ENCODE results near the gene NAT8L.

The NAT8L gene

DNA sequence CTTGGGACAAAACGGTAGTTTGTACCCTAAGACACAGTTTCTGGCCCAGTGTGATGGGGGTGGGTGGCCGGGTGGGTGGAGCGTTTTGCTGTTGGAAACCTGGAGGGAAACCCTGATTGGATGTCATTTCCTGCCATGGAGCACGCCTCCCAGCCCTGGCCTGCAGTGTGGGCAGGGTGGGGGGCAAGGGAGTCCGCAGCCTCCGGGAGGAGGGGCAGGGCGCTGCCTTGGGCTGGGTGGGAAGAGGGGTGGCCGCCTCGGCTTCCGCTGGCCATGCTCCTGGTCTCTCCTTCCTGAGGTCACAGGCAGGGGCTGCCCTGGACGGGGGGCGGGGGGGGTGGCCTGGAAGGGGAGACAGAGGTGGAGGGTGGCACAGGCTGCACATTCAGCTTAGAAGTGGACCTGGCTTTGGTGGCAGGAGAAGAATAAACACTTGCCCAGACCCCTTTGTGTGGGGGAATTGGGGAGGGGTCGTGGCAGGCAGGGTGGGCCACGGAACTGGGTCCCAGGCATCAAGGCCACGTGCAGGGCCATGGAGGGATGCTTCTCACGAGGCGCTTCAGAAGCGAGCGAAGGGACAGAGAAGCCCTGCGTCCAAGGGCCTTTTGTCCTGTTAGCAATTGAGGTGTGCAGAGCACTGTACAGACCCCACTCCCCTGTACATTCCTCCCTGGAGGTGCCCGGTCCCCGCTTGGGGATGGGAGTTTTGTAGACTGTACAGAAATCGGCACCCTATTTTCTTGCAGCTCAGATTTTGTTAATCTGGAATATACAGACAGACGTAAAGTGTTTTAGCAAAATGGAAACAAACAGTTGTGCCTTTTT is 6.2 kb downstream of the NAT8L start:
- DNase-seq, result no peak

DNA sequence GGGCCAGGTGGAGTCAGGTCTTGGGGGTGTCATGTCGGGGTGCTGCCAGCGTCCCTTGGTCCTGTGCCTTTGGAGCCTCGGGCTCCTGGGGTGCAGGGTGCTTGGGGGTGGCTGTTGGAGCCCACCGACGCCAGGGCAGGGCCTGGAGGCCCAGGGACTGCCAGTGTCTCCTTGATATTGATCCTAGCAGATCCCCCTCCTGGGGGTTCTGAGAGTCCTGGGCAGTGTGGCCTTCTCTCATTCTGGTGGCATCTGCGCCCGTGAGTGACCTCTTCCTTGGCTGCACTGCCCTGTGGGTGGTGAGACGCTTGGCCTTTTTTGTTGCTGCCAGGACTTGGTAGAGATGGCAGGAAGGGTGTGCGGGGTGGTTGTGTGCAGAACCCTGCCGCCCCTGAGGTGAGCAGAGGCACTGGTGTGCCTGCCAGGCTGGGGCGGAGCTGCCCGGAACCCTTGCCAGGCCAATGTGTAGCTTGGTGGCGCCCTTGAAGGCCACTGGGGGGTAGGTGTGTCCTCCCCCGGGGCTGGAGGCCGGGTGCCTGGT is 7.0 kb downstream of the NAT8L start:
- no peak for DNase-seq

DNA sequence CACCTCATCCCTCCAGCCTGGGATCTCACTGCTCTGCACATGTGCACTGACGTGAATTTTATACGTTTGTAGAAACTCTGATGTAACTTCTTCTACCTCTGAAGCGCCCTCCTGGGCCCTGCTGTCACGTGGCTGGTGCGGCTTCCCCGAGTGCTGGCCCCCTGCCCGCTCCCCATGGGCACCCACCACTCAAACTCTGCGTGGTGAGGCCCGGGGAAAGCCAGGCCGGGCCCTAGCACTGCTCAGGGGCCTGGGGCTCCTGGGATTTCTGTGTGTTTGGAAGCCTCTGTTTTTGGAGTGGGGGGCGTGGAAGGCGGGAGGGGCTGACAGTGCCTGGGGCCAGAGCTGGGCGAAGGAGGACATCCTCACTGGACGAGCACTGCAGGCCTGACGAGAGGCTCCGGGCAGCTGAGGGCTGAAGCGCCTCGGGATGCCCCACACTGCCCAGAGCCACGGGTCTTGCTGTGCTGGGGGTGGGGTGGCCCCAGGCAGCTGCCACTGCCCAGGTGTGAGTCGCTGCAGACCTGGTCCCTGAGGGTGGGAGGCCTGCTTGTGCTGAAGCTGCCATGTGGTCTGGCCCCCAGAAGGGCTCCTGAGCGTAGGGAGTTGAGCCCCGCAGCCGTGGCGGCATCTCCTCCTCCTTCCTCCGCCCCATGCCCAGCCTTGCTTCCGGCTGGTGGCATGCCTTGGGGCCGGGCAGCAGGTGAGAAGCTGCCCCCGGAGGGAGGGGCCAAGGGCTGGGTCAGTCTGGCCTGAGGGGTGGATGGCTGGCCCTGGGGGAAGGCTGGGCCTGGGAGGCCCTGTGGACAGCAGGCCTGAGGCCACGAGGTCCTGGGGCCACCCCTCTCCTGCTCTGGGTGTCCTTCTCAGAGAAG is 7.7 kb downstream of the NAT8L start:
- DNase-seq, result no peak

DNA sequence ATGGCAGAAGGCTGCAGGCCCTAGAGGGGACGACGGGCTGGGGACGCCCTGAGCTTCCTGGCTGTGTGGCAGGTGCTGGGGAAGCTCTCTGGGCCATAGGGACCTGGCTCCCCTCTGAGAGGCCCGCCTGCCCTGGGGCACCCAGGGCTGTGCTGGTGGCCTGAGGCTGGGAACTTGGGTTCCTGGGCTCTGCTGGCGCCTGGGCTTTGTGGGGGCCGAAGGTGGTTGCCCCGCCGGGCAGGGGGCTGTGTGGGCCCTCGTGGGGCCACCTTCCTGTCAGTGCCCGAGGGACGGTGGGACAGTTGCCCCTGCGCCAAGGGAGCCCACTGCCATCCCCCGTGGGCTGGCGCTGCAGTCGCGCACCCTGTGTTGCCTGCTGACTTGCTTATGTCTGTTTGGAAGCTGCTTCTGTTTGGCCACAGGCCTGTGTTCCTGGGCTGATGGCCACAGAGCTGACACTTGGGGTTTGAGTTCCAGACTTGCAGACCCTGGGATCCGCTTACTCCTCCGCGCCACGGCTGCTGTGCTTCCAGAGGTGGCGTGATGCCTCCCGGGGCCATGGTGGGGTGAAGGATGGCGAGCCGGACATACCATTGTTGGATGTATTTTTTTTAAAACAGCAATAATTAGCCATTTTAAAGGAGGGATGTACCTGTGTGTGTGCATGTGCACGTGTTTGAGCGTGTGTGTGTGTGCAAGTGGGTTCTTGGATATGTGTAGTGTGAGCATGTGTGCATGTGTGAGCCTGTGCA is 8.5 kb downstream of the NAT8L start:
- no peak for DNase-seq

DNA sequence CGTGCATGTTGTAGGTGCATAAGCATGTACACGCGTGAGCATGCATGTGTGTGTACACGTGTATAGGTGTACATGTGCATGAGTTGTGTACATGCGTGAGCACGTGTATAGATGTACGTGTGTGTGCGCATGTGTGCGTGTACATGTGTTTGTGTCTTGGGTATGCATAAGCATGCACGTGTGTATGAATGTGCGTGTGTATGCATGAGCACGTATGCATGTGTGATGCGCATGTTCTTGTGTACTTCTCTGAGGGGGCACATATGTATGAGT is 9.0 kb downstream of the NAT8L start:
- no peak for DNase-seq

DNA sequence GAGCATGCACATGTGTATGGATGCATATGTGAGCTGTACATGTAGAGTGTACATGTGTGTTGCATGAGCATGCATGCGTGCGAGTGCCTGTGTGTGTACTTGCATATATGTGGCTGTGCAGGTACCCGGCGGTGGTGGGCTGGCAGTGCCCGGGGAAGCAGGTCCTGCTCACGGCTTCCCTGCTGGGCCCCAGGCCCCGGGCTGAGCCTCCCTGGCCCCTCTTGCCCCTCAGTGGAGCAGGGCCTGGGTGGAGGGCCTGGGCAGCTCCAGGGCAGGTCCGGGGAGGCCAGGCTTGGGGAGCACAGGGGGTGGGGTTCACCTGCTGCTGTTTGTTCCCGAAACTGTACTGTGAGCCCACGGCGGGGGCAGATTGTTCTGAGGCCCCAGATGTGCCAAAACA is 9.4 kb downstream of the NAT8L start:
- DNase-seq, result no peak

DNA sequence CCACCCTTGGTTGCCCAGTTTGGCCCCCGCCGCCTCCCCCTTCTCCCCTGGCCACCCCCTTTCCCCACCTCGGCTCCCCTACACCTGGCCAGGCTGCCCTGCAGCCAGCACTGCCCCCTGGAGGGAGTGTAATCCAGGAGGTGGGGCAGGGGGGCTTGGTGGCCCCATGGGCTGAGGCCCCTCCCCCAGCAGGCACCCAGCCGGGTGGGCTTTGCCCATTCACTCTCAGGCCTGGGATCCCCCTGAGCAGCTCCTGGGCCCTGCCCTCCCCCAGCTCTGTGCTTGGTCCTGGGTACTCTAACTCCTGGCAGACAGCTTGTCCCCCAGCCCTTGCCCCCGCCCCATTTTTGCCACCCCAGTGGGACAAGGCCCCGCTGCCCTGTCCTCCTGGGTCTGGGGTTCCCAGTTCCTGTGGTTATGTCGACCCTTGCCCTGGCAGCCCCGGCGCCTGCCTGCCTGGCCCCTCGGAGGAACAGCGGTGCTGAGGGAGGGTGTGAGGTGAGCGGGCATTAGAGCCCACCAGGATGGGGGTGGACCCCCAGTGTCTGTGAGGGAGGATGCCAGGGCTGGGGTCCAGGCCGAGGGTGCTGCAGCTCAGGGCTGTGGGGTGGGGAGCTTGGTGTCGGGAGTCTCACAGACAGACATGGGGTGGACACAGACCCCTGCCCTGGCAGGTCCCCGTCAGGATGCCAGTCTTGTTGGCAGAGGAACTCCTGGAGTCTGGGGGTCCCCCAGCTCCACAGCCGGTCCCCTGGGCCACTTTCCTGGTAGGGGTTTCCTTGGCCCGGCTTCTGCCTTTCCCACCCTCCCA is 10.2 kb downstream of the NAT8L start:
- DNase-seq, result no peak

DNA sequence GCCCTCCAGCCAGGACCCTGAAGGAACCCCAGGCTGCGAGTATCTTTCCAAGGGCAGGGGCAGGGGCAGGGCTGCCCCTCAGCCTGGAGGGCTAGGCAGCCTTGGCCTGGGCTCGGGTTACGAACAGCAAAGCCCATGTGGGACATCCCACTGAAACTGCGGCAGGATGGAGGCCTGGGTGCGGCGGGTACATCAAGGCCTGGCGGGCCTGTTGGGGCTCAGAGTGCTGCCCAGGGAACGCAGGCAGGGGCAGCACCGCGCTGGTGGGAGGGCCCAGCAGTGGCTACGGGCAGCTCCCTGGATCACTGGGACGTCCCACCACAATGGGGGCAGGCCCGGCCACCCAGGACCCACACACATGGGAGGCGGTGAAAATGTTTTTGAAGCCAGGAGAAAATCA is 10.9 kb downstream of the NAT8L start:
- DNase-seq, result no peak

DNA sequence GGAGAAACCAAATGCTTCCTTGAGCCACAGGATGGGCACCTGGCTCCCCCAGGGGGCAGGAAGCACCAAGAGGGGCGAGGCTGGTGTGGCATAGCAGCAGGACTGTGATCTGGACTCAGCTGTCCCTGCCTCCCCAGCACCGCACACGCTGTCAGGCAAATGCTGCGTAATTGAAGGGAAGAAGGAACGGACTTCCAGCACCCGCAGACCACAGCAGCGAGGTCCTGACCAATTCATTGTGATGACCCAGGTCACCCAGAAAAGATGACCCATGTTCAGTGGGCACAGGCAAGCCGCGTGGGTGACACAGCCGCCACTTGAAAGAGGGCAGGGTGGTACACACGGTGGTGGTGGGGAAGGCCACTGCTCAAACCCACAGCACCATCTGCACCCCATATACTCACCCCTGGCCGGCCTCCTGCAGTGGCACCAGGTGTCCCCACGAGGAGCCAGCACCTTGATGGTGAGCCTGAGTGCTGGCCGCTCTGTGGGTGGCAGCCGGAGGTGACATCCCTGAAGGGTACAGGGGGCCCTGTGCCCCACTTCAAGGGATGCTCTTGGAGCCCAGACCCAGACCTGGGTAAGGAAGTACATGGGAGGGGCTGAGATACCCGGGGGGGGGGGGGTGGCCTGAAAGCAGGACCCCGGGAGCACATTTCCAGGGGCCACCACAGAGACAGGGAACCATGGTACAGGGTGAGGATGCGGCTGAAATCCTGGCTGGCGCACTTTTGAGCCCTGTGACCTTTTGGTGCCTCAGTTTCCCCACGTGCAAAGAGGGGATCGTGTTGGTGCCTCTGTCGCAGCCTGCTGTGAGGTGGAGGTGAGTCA is 11.5 kb downstream of the NAT8L start:
- no peak for DNase-seq

DNA sequence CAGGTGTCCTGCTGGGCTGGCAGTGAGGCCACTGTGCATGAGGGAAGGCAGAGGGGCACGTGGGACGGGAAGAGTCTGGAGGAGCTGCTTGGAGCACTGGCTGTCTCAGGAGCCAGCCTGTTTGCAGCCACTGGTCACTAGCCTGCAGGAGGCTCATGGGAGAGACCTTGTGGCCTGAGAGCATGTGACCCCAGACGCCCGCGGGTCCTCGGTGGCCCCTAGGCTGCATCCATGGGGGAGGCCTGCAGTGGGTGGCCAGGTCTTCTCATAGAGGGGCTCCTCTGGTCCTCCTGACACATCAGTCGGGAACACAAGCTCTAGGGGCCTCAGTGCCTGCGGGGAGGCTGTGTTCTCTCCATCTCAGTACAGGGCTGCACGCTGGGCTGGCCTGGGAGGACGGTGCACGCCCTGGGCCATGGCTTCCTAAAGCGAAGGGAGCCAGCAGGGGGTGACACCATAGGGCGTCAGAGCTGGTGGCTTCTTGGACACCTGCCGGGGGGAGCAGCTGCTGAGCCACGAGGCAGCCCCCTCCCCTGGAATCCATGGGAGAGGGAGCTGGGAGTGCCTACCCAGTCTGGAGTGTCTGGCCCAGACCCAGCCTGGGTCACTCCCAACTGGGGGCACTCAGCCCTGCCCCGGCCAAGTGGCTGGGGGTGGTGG is 12.3 kb downstream of the NAT8L start:
- DNase-seq, result no peak

DNA sequence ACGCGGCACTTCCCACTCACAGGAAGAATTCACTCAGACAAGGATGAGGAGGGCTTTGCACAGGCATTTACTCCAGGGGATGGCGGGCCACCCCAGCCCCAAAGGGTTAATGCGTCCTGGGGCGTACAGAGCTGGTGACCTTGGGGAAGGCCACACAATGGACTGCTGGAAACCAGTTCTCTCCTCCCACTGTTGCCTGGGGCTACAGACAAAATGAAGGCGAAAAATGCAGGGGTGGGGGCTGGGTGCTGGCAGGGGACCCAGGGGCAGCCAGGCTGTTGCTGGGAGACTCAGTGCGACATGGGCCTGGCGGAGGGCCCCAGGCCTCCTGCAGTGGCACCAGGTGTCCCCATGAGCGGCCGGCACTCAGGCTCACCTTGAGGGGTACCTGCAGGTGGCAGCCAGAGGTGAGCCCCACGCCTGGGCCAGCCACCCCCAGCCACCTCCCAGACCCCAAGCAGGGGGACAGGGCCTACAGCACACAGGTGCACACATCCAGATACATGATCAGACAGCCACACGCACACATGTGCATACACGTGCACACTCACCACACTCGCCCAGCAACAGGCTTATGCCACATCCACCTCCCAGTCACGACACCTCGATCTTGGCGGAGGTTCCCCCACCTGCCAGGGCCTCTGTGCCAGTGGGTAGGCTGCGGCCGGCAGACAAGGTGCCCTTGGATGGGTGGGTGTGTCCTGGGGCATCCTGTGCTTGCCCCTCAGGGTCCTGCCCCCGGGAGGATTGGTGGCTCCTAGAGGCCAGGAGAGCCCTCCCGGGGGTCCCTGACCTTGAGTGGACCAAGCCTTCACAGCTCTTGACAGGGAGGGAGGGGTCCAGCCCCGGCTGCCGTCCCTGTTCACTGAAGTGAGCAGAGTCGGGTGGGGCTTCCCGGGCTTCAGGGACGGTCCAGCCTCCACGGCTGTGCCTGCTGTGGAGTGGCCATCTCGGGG is 13.1 kb downstream of the NAT8L start:
- no peak for DNase-seq

DNA sequence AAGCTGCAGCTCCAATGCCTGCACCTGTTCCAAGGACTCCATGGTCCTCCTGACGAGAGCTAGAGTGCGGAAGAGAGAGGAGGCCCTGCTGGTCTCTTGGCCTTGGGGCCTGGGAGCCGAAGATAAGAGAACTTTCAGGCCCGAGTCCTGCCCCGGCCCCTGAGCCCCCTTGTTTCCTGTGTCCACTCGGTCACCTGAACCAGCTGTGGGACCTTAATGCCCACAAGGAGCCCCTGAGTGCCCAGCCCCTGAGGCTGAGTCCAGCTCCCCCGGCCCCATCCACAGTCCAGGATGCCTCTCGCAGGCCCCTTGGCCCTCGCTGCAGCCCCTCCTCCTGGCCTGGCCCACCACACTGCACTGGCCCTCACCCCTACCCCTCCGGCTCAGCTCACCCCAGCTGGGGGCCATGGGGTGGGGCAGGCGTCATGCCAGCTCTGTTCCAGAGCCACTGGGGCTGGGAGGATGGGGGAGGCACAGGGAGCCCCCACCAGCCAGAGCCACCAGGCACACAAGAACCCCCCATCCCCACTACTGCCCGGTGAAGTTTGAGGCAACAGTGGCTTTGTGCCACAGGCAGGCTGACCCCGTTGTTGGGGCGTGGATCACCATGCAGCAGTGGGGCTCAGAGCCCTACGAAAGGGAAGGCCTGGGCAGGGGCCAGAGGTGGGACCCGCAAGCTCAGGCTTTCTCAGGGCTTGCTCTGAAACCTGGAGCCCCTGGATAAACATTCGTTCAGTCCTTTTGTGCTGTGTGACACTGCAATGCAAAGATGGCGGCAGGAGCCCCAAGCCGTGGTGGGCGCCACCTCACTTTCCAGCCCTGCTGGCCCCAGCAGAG is 14.1 kb downstream of the NAT8L start:
- DNase-seq, result no peak

DNA sequence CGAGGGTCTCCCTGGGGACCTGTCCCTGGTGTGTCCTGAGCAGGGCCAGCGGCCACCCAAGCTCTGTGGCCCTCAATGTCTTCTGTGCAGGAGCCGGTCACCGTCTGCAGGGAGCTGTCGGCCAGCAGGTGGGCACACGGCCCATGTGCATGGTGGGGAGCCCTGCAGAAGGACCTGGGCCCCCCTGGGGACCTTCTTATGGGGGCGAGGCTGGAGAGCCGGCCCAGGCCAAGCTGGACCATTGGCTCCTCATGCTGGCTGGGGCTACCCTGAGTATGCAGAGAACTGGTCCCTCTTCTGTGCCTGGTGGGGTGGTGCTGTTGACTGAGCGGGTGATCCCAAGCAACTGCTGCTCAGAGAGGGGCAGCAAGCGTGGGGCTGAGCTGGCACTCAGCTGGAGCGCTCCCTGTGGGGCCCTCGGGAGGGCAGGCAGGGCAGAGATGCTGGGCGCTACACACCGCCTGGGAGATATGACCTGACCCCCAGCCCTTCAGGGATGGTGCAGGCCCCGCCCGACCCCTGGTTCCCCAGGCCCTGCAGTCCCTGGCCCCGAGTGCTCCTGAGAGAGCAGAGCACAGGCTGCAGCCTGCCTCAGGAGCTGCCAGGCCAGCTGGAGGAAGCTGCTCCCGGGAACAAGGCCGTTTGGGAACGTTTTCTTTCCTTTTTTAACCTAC is 14.8 kb downstream of the NAT8L start:
- DNase-seq, result no peak

DNA sequence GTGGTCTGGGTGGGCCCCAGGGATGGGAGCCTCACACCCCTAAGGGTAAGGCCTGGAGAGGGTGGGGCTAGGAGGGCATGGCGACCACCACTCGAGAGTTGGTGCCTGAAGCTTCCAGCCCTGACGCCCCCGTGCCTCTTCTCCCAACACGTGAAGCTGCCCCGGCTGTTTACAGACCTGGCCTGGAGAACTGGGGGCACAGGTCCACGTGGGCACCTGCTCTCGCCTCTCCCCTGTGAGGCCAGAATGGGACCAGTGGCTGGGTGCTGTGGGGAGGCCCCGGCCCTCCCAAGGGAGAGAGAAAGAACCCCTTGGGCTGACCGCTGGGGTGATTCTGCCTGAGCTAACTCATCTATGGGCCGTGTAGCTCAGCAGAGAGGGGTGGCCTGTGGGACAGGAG is 15.5 kb downstream of the NAT8L start:
- DNase-seq, result no peak

DNA sequence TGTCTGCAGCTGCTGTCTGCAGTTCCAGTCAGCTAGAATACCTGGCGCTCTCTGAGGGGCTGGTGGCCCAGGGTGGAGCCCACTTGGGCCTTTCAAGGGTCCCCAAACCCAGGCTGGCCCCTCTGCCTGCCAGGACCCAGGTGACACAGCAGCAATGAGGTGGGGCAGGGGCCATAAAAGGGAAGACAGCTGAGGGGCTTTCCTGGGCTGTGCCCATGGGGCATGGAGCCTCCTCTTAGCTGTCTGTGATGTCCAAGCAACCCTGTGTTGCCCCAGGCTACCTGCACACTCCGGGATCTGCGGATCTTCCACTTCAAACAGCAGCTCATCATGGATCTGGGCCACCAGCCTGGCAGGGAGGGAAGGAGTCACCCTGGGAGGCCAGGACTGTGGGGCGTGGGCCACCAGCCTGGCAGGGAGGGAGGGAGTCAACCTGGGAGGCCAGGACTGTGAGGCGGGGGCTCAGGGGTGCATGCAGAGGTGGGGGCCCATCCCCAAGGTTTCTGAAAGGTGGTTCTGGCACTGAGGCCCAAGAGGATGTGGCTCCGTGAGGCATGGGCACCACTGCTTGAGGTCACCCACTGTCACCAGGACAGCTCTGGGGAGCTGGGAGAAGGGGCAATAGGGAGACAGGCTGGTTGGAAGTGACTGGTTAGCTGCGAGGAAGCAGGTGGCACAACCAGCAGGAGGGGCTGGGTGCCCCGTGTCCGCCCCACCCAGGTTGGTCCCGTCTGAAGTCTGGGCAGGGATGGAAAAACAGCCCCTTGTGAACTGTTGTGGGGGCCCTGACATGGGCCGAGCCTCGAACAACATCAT is 16.3 kb downstream of the NAT8L start:
- DNase-seq, result no peak

DNA sequence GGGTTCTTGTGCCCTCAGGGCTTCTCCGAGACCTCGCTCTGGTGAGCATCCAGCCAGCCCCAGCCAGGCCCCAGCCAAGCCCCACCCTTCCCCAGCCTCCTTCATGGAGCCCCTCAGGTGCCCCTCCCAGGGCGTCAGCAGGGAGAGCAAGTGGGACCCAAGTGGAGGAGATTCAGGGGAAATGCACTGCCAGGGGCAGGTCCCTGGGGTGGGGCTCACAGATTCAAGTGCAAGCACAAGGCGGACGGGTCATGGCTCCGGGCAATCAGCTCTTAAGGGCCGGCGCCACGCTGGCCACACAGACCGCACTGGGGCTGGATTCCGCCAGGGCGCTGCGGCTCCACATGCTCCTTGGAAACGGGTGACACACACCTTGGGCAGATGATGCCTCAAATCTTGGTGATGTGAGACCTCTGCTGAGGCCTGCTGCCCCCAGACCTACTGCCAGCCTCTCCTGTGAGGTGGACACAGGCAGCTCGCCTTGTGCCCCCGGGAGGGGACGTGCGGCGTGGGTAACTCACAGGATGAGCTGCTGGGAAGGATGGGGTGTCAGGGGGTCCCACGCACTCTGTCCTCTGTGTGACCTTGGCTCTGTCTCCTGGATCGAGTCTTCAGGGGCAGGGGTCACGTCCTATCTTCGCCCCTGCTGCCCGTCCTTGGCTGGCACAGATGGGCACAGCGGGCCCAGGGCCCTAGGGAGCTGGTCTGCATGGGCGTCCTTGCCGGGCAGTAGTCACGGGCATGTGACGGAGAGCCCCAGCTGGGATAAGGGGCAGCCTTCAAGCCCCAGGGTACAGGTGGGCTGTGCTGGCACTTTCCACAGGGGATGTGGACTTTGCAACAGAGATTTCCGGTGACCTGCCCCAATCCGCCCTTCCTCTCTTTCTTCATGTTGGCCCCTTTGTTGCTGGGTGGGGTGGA is 17.1 kb downstream of the NAT8L start:
- no peak for DNase-seq

All from OCI-M1 (cell line).